Activated naive CD8-positive, alpha-beta T cell treated with anti-CD3 and anti-CD28 coated beads for 36 hours (primary cell): ENCODE results near the gene DGKH. TPM values are rescaled to one million over a fixed set of nuclear protein-coding genes. Genes with fewer than 3 reads are reported as not detected.

ENCODE experiments used
- DNase-seq: peaks from one replicate; pipeline ENCODE4 v3.0.0; 2021
- H3K27ac Mint-ChIP-seq: one replicate; pipeline ENCODE4 v1.8.0; 2022; ENCODE audit warnings: mild to moderate bottlenecking, moderate library complexity, mixed read lengths
- H3K27me3 Mint-ChIP-seq: one replicate; pipeline ENCODE4 v1.8.0; 2022; ENCODE audit warnings: mild to moderate bottlenecking, mixed read lengths
- H3K36me3 Mint-ChIP-seq: one replicate; pipeline ENCODE4 v1.8.0; 2021; ENCODE audit warnings: mild to moderate bottlenecking, mixed read lengths
- H3K4me1 Mint-ChIP-seq: one replicate; pipeline ENCODE4 v1.8.0; 2021; ENCODE audit warnings: mixed read lengths
- H3K4me3 Mint-ChIP-seq: one replicate; pipeline ENCODE4 v1.8.0; 2022; ENCODE audit warnings: mild to moderate bottlenecking, moderate library complexity, mixed read lengths
- H3K9me3 Mint-ChIP-seq: one replicate; pipeline ENCODE4 v1.8.0; 2022; ENCODE audit warnings: mixed read lengths
- total RNA-seq, 2 experiments: library from RNA; stranded (reverse); gene quantifications; one replicate each; pipeline ENCODE4 v1.2.3, GENCODE V29; 2021

Gene DGKH
- total RNA-seq, 2 experiments from 2014 or later = 11.7 to 12.2 TPM

- H3K36me3 Mint-ChIP-seq = peaks cover 33% of the 10 kb centered on the region
- H3K27me3 Mint-ChIP-seq = no peaks in the 10 kb centered on the region
- DNase-seq = no peak
- H3K4me3 Mint-ChIP-seq = no peak overlapping the region
- peaks cover 18% of the 10 kb centered on the region for H3K4me1 Mint-ChIP-seq
- H3K27ac Mint-ChIP-seq = no peak overlapping the region
- no peaks in the 10 kb centered on the region for H3K9me3 Mint-ChIP-seq
Observed at GRCh38 chr13:42174344-42175162, 126.1 kb downstream of the DGKH start.

GRCh38 chr13:42176294-42176693 is 127.8 kb downstream of the DGKH start:
- DNase-seq = no peak
- H3K27ac Mint-ChIP-seq = no peak overlapping the region
- no peaks in the 10 kb centered on the region for H3K9me3 Mint-ChIP-seq
- H3K4me1 Mint-ChIP-seq = peaks cover 18% of the 10 kb centered on the region
- no peak overlapping the region for H3K4me3 Mint-ChIP-seq
- H3K36me3 Mint-ChIP-seq = peaks cover 35% of the 10 kb centered on the region
- H3K27me3 Mint-ChIP-seq = no peaks in the 10 kb centered on the region

GRCh38 chr13:42177189-42177588 is 128.7 kb downstream of the DGKH start:
- H3K4me3 Mint-ChIP-seq = no peak overlapping the region
- peaks cover 36% of the 10 kb centered on the region for H3K36me3 Mint-ChIP-seq
- no peaks in the 10 kb centered on the region for H3K27me3 Mint-ChIP-seq
- H3K9me3 Mint-ChIP-seq = no peaks in the 10 kb centered on the region
- no peak overlapping the region for H3K27ac Mint-ChIP-seq
- peaks cover 19% of the 10 kb centered on the region for H3K4me1 Mint-ChIP-seq
- DNase-seq = no peak

GRCh38 chr13:42181381-42181953 is 133.0 kb downstream of the DGKH start:
- Mint-ChIP-seq H3K27me3 (no peaks in the 10 kb centered on the region), H3K27ac (no peak overlapping the region), H3K4me3 (no peak overlapping the region), H3K4me1 (peaks cover 11% of the 10 kb centered on the region), H3K9me3 (no peaks in the 10 kb centered on the region), H3K36me3 (peaks cover 25% of the 10 kb centered on the region)
- no peak for DNase-seq

- H3K27ac Mint-ChIP-seq = no peak overlapping the region
- DNase-seq = no peak
- H3K4me1 Mint-ChIP-seq = no peaks in the 10 kb centered on the region
Observed at GRCh38 chr13:42189061-42189460, 140.6 kb downstream of the DGKH start.

GRCh38 chr13:42190529-42190928 is 142.1 kb downstream of the DGKH start:
- peaks cover 25% of the 10 kb centered on the region for H3K36me3 Mint-ChIP-seq
- H3K9me3 Mint-ChIP-seq = no peaks in the 10 kb centered on the region
- H3K27me3 Mint-ChIP-seq = no peaks in the 10 kb centered on the region
- no peak overlapping the region for H3K4me3 Mint-ChIP-seq
- no peak overlapping the region for H3K27ac Mint-ChIP-seq
- DNase-seq = no peak
- H3K4me1 Mint-ChIP-seq = no peaks in the 10 kb centered on the region

More at GRCh38 chr13:42189061-42189460, 140.6 kb downstream of the DGKH start:
- Mint-ChIP-seq H3K27me3 (no peaks in the 10 kb centered on the region), H3K36me3 (peaks cover 27% of the 10 kb centered on the region), H3K9me3 (no peaks in the 10 kb centered on the region), H3K4me3 (no peak overlapping the region)

- Mint-ChIP-seq H3K9me3 (no peaks in the 10 kb centered on the region), H3K27me3 (no peaks in the 10 kb centered on the region), H3K4me3 (no peak overlapping the region), H3K27ac (no peak overlapping the region), H3K4me1 (peaks cover 3% of the 10 kb centered on the region), H3K36me3 (peaks cover 25% of the 10 kb centered on the region)
- DNase-seq = no peak
Observed at GRCh38 chr13:42211704-42212464, 163.4 kb downstream of the DGKH start.

- Mint-ChIP-seq H3K27ac (no peak overlapping the region), H3K9me3 (no peaks in the 10 kb centered on the region), H3K4me3 (no peak overlapping the region), H3K36me3 (peaks cover 23% of the 10 kb centered on the region), H3K27me3 (no peaks in the 10 kb centered on the region), H3K4me1 (peaks cover 3% of the 10 kb centered on the region)
- no peak for DNase-seq
Observed at GRCh38 chr13:42214446-42214845, 166.0 kb downstream of the DGKH start.

- Mint-ChIP-seq H3K4me1 (peaks cover 3% of the 10 kb centered on the region), H3K27me3 (no peaks in the 10 kb centered on the region), H3K36me3 (peaks cover 22% of the 10 kb centered on the region), H3K4me3 (no peak overlapping the region), H3K9me3 (no peaks in the 10 kb centered on the region), H3K27ac (no peak overlapping the region)
- peak; percentile 11 for DNase-seq
Observed at GRCh38 chr13:42215578-42216421, 167.4 kb downstream of the DGKH start.

- peaks cover 3% of the 10 kb centered on the region for H3K4me1 Mint-ChIP-seq
- no peak overlapping the region for H3K27ac Mint-ChIP-seq
- no peaks in the 10 kb centered on the region for H3K27me3 Mint-ChIP-seq
- no peak overlapping the region for H3K4me3 Mint-ChIP-seq
- no peaks in the 10 kb centered on the region for H3K9me3 Mint-ChIP-seq
- no peak for DNase-seq
- H3K36me3 Mint-ChIP-seq = peaks cover 17% of the 10 kb centered on the region
Observed at GRCh38 chr13:42216422-42216735, 167.9 kb downstream of the DGKH start.

- Mint-ChIP-seq H3K27ac (no peak overlapping the region), H3K4me1 (peaks cover 3% of the 10 kb centered on the region), H3K4me3 (no peak overlapping the region), H3K9me3 (no peaks in the 10 kb centered on the region), H3K27me3 (no peaks in the 10 kb centered on the region), H3K36me3 (peaks cover 11% of the 10 kb centered on the region)
- DNase-seq = no peak
Observed at GRCh38 chr13:42218576-42218975, 170.1 kb downstream of the DGKH start.

GRCh38 chr13:42219051-42219450 is 170.6 kb downstream of the DGKH start:
- H3K27ac Mint-ChIP-seq = no peak overlapping the region
- H3K4me1 Mint-ChIP-seq = peaks cover 3% of the 10 kb centered on the region
- peaks cover 11% of the 10 kb centered on the region for H3K36me3 Mint-ChIP-seq
- DNase-seq = no peak
- H3K9me3 Mint-ChIP-seq = no peaks in the 10 kb centered on the region
- no peaks in the 10 kb centered on the region for H3K27me3 Mint-ChIP-seq
- H3K4me3 Mint-ChIP-seq = no peak overlapping the region

- Mint-ChIP-seq H3K36me3 (peaks cover 9% of the 10 kb centered on the region), H3K27ac (no peak overlapping the region)
Observed at GRCh38 chr13:42219876-42220275, 171.4 kb downstream of the DGKH start.

GRCh38 chr13:42221121-42221765 is 172.8 kb downstream of the DGKH start:
- no peak for DNase-seq
- Mint-ChIP-seq H3K36me3 (peaks cover 21% of the 10 kb centered on the region), H3K4me1 (no peaks in the 10 kb centered on the region), H3K4me3 (no peak overlapping the region), H3K27ac (no peak overlapping the region), H3K9me3 (peaks cover 2% of the 10 kb centered on the region), H3K27me3 (no peaks in the 10 kb centered on the region)

More at GRCh38 chr13:42219876-42220275, 171.4 kb downstream of the DGKH start:
- H3K4me3 Mint-ChIP-seq = no peak overlapping the region
- no peaks in the 10 kb centered on the region for H3K9me3 Mint-ChIP-seq
- H3K27me3 Mint-ChIP-seq = no peaks in the 10 kb centered on the region
- no peak for DNase-seq
- H3K4me1 Mint-ChIP-seq = peaks cover 3% of the 10 kb centered on the region
